H1 (cell line): ENCODE results near the gene CDCA5.

Experiments used
- CREB1 ChIP-seq: IDR thresholded peaks from 2 replicates; pipeline ENCODE4 v1.6.1; 2012; ENCODE audit warnings: inconsistent platforms
- EP300 ChIP-seq, 2 experiments: IDR thresholded peaks; 1 replicate in 1 of 2; 2 replicates in 1 of 2; pipeline ENCODE4 v1.6.1; 2011 to 2012; ENCODE audit warnings: low read depth in 2 of 2, low read length in 2 of 2, mild to moderate bottlenecking in 2 of 2, borderline replicate concordance in 1 of 2, inconsistent platforms in 1 of 2, moderate library complexity in 1 of 2
- GTF2F1 ChIP-seq: IDR thresholded peaks from 2 replicates; pipeline ENCODE4 v1.6.1; 2012; ENCODE audit warnings: low read depth, low read length, improper control_type of control experiment, borderline replicate concordance
- JUND ChIP-seq: IDR thresholded peaks from 2 replicates; pipeline ENCODE4 v1.6.1; 2011; ENCODE audit warnings: mild to moderate bottlenecking, improper control_type of control experiment, low read length
- POLR2AphosphoS5 ChIP-seq: IDR thresholded peaks from 2 replicates; pipeline ENCODE4 v1.6.1; 2011; ENCODE audit warnings: low read depth, low read length
- SIX5 ChIP-seq: IDR thresholded peaks from 2 replicates; pipeline ENCODE4 v1.6.1; 2011; ENCODE audit warnings: mild to moderate bottlenecking, low read depth, low read length
- SP2 ChIP-seq: IDR thresholded peaks from 2 replicates; pipeline ENCODE4 v1.6.1; 2012; ENCODE audit warnings: mild to moderate bottlenecking, low read length, inconsistent platforms
- YY1 ChIP-seq: IDR thresholded peaks from 2 replicates; pipeline ENCODE4 v1.6.1; 2011; ENCODE audit warnings: low read depth, mild to moderate bottlenecking, low read length
- TF ChIP-seq, protein P1 (sequence below): IDR thresholded peaks from 2 replicates; pipeline ENCODE4 v1.6.1; 2012; ENCODE audit warnings: low read length, inconsistent platforms
- TF ChIP-seq, protein P2 (sequence below), 3 experiments: IDR thresholded peaks; 1 replicate in 2 of 3; 2 replicates in 1 of 3; pipeline versions ENCODE4 v1.5.1 to v1.6.1; 2011; ENCODE audit warnings: low read length in 3 of 3, mild to moderate bottlenecking in 3 of 3, inconsistent platforms in 2 of 3, low read depth in 1 of 3, moderate library complexity in 1 of 3; ENCODE audit not compliant: insufficient read depth in 1 of 3; ENCODE audit errors: control extremely low read depth in 1 of 3

DNA sequence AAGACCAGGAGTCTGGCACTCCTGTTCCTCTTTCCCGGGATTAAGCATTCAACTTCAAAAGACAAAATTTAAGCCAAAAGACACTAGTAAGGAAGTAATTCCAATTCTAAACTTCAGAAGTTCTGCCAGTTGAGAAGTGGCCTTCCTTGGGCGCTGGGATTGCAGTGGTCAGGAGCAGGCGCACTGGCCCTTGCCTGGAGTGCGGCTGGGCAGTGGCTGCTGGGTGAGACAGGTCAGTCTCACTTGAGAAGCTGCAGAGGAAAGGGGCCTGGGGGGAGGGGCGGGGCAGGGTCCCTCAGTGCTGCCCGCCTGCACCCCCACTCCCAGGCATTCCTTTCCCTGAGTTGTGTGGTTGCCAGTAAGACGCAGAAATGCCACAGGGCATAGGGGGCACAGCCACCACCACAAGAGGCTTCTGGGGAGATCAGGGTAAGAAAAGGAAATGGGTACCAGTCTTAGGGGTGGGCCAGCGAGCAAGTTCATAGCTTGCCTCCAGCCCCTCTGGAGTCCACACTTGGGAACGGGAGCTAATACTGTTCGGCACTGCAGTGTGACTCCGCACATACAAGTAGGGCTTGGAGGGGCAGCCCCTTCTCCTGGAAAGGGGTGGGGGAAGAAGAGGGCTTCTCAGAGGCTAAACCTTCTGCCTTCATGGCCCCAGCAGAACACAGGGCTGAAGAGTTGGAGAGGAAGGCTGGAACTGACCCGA lies 43.8 kb upstream of the CDCA5 start:
- TF ChIP-seq, protein P1, sequence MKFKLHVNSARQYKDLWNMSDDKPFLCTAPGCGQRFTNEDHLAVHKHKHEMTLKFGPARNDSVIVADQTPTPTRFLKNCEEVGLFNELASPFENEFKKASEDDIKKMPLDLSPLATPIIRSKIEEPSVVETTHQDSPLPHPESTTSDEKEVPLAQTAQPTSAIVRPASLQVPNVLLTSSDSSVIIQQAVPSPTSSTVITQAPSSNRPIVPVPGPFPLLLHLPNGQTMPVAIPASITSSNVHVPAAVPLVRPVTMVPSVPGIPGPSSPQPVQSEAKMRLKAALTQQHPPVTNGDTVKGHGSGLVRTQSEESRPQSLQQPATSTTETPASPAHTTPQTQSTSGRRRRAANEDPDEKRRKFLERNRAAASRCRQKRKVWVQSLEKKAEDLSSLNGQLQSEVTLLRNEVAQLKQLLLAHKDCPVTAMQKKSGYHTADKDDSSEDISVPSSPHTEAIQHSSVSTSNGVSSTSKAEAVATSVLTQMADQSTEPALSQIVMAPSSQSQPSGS = no peak
- TF ChIP-seq SIX5 (no peak), POLR2AphosphoS5 (no peak), SP2 (no peak), JUND (no peak), GTF2F1 (no peak), YY1 (no peak), EP300 (IDR thresholded peaks at IDR 0.05; ENCODE audit: borderline replicate concordance in 1 of 2, low read depth in 2 of 2, low read length in 2 of 2) (no peak), CREB1 (no peak)
- TF ChIP-seq, protein P2, sequence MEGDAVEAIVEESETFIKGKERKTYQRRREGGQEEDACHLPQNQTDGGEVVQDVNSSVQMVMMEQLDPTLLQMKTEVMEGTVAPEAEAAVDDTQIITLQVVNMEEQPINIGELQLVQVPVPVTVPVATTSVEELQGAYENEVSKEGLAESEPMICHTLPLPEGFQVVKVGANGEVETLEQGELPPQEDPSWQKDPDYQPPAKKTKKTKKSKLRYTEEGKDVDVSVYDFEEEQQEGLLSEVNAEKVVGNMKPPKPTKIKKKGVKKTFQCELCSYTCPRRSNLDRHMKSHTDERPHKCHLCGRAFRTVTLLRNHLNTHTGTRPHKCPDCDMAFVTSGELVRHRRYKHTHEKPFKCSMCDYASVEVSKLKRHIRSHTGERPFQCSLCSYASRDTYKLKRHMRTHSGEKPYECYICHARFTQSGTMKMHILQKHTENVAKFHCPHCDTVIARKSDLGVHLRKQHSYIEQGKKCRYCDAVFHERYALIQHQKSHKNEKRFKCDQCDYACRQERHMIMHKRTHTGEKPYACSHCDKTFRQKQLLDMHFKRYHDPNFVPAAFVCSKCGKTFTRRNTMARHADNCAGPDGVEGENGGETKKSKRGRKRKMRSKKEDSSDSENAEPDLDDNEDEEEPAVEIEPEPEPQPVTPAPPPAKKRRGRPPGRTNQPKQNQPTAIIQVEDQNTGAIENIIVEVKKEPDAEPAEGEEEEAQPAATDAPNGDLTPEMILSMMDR (IDR thresholded peaks at IDR 0.05; ENCODE audit: control extremely low read depth in 1 of 3, insufficient read depth in 1 of 3, low read depth in 1 of 3, low read length in 3 of 3) = no peak
